Measurements from ENCODE around the gene FILIP1L.

FILIP1L gene

GRCh38 chr3:100019719-100020118 lies 94.6 kb downstream of the FILIP1L start:
- in situ Hi-C loops (cut with HindIII; ENCODE audit: low pct_unique_long_range_greater_than_20kb, low sequenced_read_pairs): no loop called here
- DNase-seq (ENCODE audit: low read depth in 1 of 2, low spot score in 1 of 2): no peak
- TF ChIP-seq JUND (IDR thresholded peaks at IDR 0.05; ENCODE audit: low read depth): no peak

- DNase-seq (ENCODE audit: low read depth in 1 of 2, low spot score in 1 of 2): no peak
- no peak for TF ChIP-seq JUND (IDR thresholded peaks at IDR 0.05; ENCODE audit: low read depth)
- in situ Hi-C loops (cut with HindIII; ENCODE audit: low pct_unique_long_range_greater_than_20kb, low sequenced_read_pairs): no loop called here
Observed at GRCh38 chr3:100018806-100019205, 95.5 kb downstream of the FILIP1L start.

- TF ChIP-seq JUND (IDR thresholded peaks at IDR 0.05; ENCODE audit: low read depth): no peak
- in situ Hi-C loops (cut with HindIII; ENCODE audit: low pct_unique_long_range_greater_than_20kb, low sequenced_read_pairs): no loop called here
- no peak for DNase-seq (ENCODE audit: low read depth in 1 of 2, low spot score in 1 of 2)
Observed at GRCh38 chr3:100010087-100010417, 104.2 kb downstream of the FILIP1L start.

GRCh38 chr3:100009276-100010086 lies 104.8 kb downstream of the FILIP1L start:
- in situ Hi-C loops (cut with HindIII; ENCODE audit: low pct_unique_long_range_greater_than_20kb, low sequenced_read_pairs): no loop called here
- TF ChIP-seq JUND (IDR thresholded peaks at IDR 0.05; ENCODE audit: low read depth): no peak
- DNase-seq (ENCODE audit: low read depth in 1 of 2, low spot score in 1 of 2): no peak

- DNase-seq (ENCODE audit: low read depth in 1 of 2, low spot score in 1 of 2): no peak
Observed at GRCh38 chr3:100008081-100008698, 106.1 kb downstream of the FILIP1L start.

GRCh38 chr3:100007313-100007712 lies 107.0 kb downstream of the FILIP1L start:
- TF ChIP-seq JUND (IDR thresholded peaks at IDR 0.05; ENCODE audit: low read depth): no peak
- in situ Hi-C loops (cut with HindIII; ENCODE audit: low pct_unique_long_range_greater_than_20kb, low sequenced_read_pairs): no loop called here

More at GRCh38 chr3:100008081-100008698, 106.1 kb downstream of the FILIP1L start:
- in situ Hi-C loops (cut with HindIII; ENCODE audit: low pct_unique_long_range_greater_than_20kb, low sequenced_read_pairs): no loop called here
- no peak for TF ChIP-seq JUND (IDR thresholded peaks at IDR 0.05; ENCODE audit: low read depth)

GRCh38 chr3:100006570-100007271 lies 107.6 kb downstream of the FILIP1L start:
- in situ Hi-C loops (cut with HindIII; ENCODE audit: low pct_unique_long_range_greater_than_20kb, low sequenced_read_pairs): no loop called here
- no peak for TF ChIP-seq JUND (IDR thresholded peaks at IDR 0.05; ENCODE audit: low read depth)
- DNase-seq (ENCODE audit: low read depth in 1 of 2, low spot score in 1 of 2): peak in 1 of 2 experiments; percentile 33

More at GRCh38 chr3:100007313-100007712, 107.0 kb downstream of the FILIP1L start:
- no peak for DNase-seq (ENCODE audit: low read depth in 1 of 2, low spot score in 1 of 2)

- in situ Hi-C loops (cut with HindIII; ENCODE audit: low pct_unique_long_range_greater_than_20kb, low sequenced_read_pairs): no loop called here
- no peak for TF ChIP-seq JUND (IDR thresholded peaks at IDR 0.05; ENCODE audit: low read depth)
- DNase-seq (ENCODE audit: low read depth in 1 of 2, low spot score in 1 of 2): no peak
Observed at GRCh38 chr3:100005665-100006393, 108.5 kb downstream of the FILIP1L start.

- in situ Hi-C loops (cut with HindIII; ENCODE audit: low pct_unique_long_range_greater_than_20kb, low sequenced_read_pairs): no loop called here
- no peak for TF ChIP-seq JUND (IDR thresholded peaks at IDR 0.05; ENCODE audit: low read depth)
- DNase-seq (ENCODE audit: low read depth in 1 of 2, low spot score in 1 of 2): no peak
Observed at GRCh38 chr3:100004931-100005330, 109.4 kb downstream of the FILIP1L start.

- peak in 1 of 2 experiments; percentile 24 for DNase-seq (ENCODE audit: low read depth in 1 of 2, low spot score in 1 of 2)
- TF ChIP-seq JUND (IDR thresholded peaks at IDR 0.05; ENCODE audit: low read depth): 0 out of 2 replicates have a peak, but pooled peaks have one; percentile 59
- in situ Hi-C loops (cut with HindIII; ENCODE audit: low pct_unique_long_range_greater_than_20kb, low sequenced_read_pairs): no loop called here
Observed at GRCh38 chr3:100003609-100004503, 110.4 kb downstream of the FILIP1L start.

GRCh38 chr3:100002599-100003350 lies 111.5 kb downstream of the FILIP1L start:
- in situ Hi-C loops (cut with HindIII; ENCODE audit: low pct_unique_long_range_greater_than_20kb, low sequenced_read_pairs): no loop called here
- TF ChIP-seq JUND (IDR thresholded peaks at IDR 0.05; ENCODE audit: low read depth): peak; percentile 77; the same call in 1 of the 2 replicates
- peak; percentile 54 to 89 for DNase-seq (ENCODE audit: low read depth in 1 of 2, low spot score in 1 of 2)
